Activated CD4-positive, alpha-beta memory T cell treated with anti-CD3 and anti-CD28 coated beads, Interleukin-2, amount 10 ng/mL, durations not matched to agents 7 days and 5 days (primary cell): Measurements from ENCODE around the gene IKZF3. TPM values are rescaled to one million over a fixed set of nuclear protein-coding genes. Genes with fewer than 3 reads are reported as not detected.
"Not testable (repeated sequence)": the region's sequence is repeated elsewhere in the genome, so short reads cannot be mapped to it uniquely, and the experiment has no call there.

Experiments used
- CTCF ChIA-PET: fragments of 350-600 bp; sonication (Branson Sonifier 250); formaldehyde crosslinking; loops from one replicate; lab custom pipeline; 2021; ENCODE audit warnings: antibody characterized with exemption, inconsistent platforms; lab: Charles Lee
- POLR2A ChIA-PET: fragments of 350-600 bp; sonication (Branson Sonifier 250); formaldehyde crosslinking; loops from one replicate; lab custom pipeline; 2021; ENCODE audit warnings: antibody characterized with exemption; lab: Charles Lee
- DNase-seq: peaks from one replicate; pipeline ENCODE4 v3.0.0-alpha.2; 2020
- H3K27ac Mint-ChIP-seq: one replicate; pipeline ENCODE4 v1.8.0; 2021; ENCODE audit warnings: mild to moderate bottlenecking, mixed read lengths
- H3K27me3 Mint-ChIP-seq: one replicate; pipeline ENCODE4 v1.8.0; 2021; ENCODE audit warnings: mixed read lengths
- H3K36me3 Mint-ChIP-seq: one replicate; pipeline ENCODE4 v1.8.0; 2021; ENCODE audit warnings: low read depth, mixed read lengths
- H3K4me1 Mint-ChIP-seq: one replicate; pipeline ENCODE4 v1.8.0; 2021; ENCODE audit warnings: mixed read lengths
- H3K4me3 Mint-ChIP-seq: one replicate; pipeline ENCODE4 v1.8.0; 2021; ENCODE audit warnings: mild to moderate bottlenecking, mixed read lengths
- H3K9me3 Mint-ChIP-seq: one replicate; pipeline ENCODE4 v1.8.0; 2021; ENCODE audit warnings: mixed read lengths
- total RNA-seq, 2 experiments: library from RNA; stranded (reverse); gene quantifications; one replicate each; pipeline ENCODE4 v1.2.3, GENCODE V29; 2021

Gene IKZF3
- total RNA-seq, 2 experiments from 2014 or later: 37.9 to 38.2 TPM

GRCh38 chr17:39772987-39773934, 90.9 kb downstream of the IKZF3 start:
- Mint-ChIP-seq H3K4me3 (no peak overlapping the region), H3K4me1 (peaks cover 91% of the 10 kb centered on the region), H3K27me3 (no peaks in the 10 kb centered on the region), H3K9me3 (no peaks in the 10 kb centered on the region), H3K27ac (peak overlapping the region; percentile 70), H3K36me3 (peaks cover 43% of the 10 kb centered on the region)
- ChIA-PET CTCF (no interaction called here), POLR2A (interaction anchor here (0.8 to 1.3 kb wide), 3 partner anchors 11 to 40 kb away, joined by 3 to 4 read pairs (median 3); no protein-coding TSS in a partner anchor)
- no peak for DNase-seq

GRCh38 chr17:39772415-39772814, 91.7 kb downstream of the IKZF3 start:
- ChIA-PET CTCF (no interaction called here), POLR2A (interaction anchor here (0.8 to 1.3 kb wide), 4 partner anchors 12 to 41 kb away, joined by 3 to 4 read pairs (median 3); no protein-coding TSS in a partner anchor)
- no peaks in the 10 kb centered on the region for H3K9me3 Mint-ChIP-seq
- peak overlapping the region; percentile 15 for H3K4me3 Mint-ChIP-seq
- peaks cover 91% of the 10 kb centered on the region for H3K4me1 Mint-ChIP-seq
- DNase-seq: no peak
- H3K27ac Mint-ChIP-seq: peak overlapping the region; percentile 70
- peaks cover 49% of the 10 kb centered on the region for H3K36me3 Mint-ChIP-seq
- no peaks in the 10 kb centered on the region for H3K27me3 Mint-ChIP-seq

DNA sequence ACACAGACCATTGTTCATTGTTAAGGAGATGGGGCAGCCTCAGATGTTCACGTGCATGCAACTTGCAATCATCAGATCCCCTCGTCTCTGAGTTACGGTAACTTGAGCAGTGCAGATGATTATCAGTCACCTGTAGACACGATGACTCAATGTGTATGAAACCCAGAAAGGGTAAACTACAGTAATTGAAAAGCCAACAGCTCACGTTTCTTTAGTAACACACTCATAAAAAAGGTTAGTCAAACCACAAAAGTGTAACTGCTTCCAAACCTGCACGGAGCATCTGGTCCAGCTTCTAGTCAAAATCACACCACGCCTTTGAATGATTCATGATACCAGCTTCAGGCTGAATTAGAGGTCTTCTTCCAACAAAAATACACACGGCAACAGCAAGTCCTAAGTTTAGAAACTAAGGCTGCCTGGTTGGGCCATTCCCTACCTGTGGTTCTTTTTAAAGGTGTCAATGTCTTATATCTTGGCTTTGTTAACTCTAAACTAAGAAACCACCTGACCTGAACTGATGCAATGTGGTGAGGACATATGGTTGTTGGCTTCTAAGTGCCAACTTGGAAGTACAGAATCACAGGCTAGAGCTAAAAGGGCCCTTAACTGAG, 94.0 kb downstream of the IKZF3 start:
- H3K36me3 Mint-ChIP-seq: peaks cover 64% of the 10 kb centered on the region
- POLR2A ChIA-PET: interaction anchor here (0.9 to 2.2 kb wide), 18 partner anchors 10 to 210 kb away, joined by 3 to 45 read pairs (median 9); partner anchors contain the start of genes IKZF3, MIEN1 and PSMD3
- H3K9me3 Mint-ChIP-seq: peaks cover 8% of the 10 kb centered on the region
- peak; percentile 70 for DNase-seq
- peak overlapping the region; percentile 87 for H3K27ac Mint-ChIP-seq
- CTCF ChIA-PET: interaction anchor here (0.8 to 1.8 kb wide), 8 partner anchors 12 to 207 kb away, joined by 3 to 10 read pairs (median 4); partner anchors contain the start of gene MIEN1
- peaks cover 90% of the 10 kb centered on the region for H3K4me1 Mint-ChIP-seq
- peak overlapping the region; percentile 9 for H3K4me3 Mint-ChIP-seq
- no peaks in the 10 kb centered on the region for H3K27me3 Mint-ChIP-seq

DNA sequence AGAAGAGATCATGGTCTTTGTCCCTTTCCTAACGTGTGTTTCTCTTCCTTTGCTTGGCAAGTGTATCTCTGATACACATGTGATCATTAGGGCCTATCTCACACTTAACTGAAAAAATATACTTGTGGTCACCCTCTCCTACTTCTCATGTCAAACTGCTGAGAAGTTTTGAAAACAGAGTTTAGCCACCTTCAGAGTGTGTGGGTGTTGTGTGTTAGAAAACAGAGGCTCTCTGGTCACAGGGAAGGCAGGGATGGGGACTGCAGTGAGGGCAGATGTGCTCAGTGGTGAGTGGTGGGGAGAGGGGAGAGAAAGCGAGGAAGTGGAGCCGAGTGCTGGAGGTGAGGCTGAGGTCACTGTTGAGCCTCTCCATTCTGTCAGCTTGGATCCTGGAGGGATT, 97.0 kb downstream of the IKZF3 start:
- H3K27ac Mint-ChIP-seq: peak overlapping the region; percentile 7
- H3K27me3 Mint-ChIP-seq: no peaks in the 10 kb centered on the region
- peaks cover 8% of the 10 kb centered on the region for H3K9me3 Mint-ChIP-seq
- H3K4me3 Mint-ChIP-seq: no peak overlapping the region
- H3K36me3 Mint-ChIP-seq: peaks cover 73% of the 10 kb centered on the region
- POLR2A ChIA-PET: interaction anchor here (0.7 to 1.1 kb wide), 3 partner anchors 11 to 52 kb away, joined by 3 to 4 read pairs (median 3); no protein-coding TSS in a partner anchor
- no peak for DNase-seq
- CTCF ChIA-PET: interaction anchor here (1.0 kb wide), 1 partner anchor 145 kb away, joined by 3 read pairs; no protein-coding TSS in a partner anchor
- H3K4me1 Mint-ChIP-seq: peaks cover 70% of the 10 kb centered on the region

GRCh38 chr17:39765766-39766165, 98.3 kb downstream of the IKZF3 start:
- ChIA-PET POLR2A (interaction anchor here (1.2 kb wide), 1 partner anchor 29 kb away, joined by 6 read pairs; no protein-coding TSS in a partner anchor), CTCF (interaction anchor here (0.6 to 1.1 kb wide), 2 partner anchors 37 to 144 kb away, joined by 3 to 4 read pairs; no protein-coding TSS in a partner anchor)
- DNase-seq: no peak
- peaks cover 8% of the 10 kb centered on the region for H3K9me3 Mint-ChIP-seq
- H3K27me3 Mint-ChIP-seq: no peaks in the 10 kb centered on the region
- H3K4me3 Mint-ChIP-seq: no peak overlapping the region
- peaks cover 74% of the 10 kb centered on the region for H3K36me3 Mint-ChIP-seq
- peaks cover 63% of the 10 kb centered on the region for H3K4me1 Mint-ChIP-seq
- no peak overlapping the region for H3K27ac Mint-ChIP-seq

- H3K27ac Mint-ChIP-seq: no peak overlapping the region
- peaks cover 76% of the 10 kb centered on the region for H3K36me3 Mint-ChIP-seq
- peaks cover 8% of the 10 kb centered on the region for H3K9me3 Mint-ChIP-seq
- H3K27me3 Mint-ChIP-seq: no peaks in the 10 kb centered on the region
- CTCF ChIA-PET: interaction anchor here (1.1 kb wide), 1 partner anchor 143 kb away, joined by 4 read pairs; no protein-coding TSS in a partner anchor
- H3K4me3 Mint-ChIP-seq: no peak overlapping the region
- no peak for DNase-seq
- H3K4me1 Mint-ChIP-seq: peaks cover 57% of the 10 kb centered on the region
- POLR2A ChIA-PET: interaction anchor here (1.2 to 2.8 kb wide), 3 partner anchors 10 to 35 kb away, joined by 4 to 7 read pairs (median 6); partner anchors contain the start of gene MIEN1
Measured at GRCh38 chr17:39765175-39765574, 98.9 kb downstream of the IKZF3 start.

GRCh38 chr17:39764171-39764570, 99.9 kb downstream of the IKZF3 start:
- POLR2A ChIA-PET: interaction anchor here (0.7 to 2.8 kb wide), 3 partner anchors 9 to 34 kb away, joined by 3 to 7 read pairs (median 4); partner anchors contain the start of gene MIEN1

GRCh38 chr17:39763051-39763820, 100.9 kb downstream of the IKZF3 start:
- Mint-ChIP-seq H3K27me3 (no peaks in the 10 kb centered on the region), H3K9me3 (peaks cover 8% of the 10 kb centered on the region), H3K36me3 (peaks cover 67% of the 10 kb centered on the region), H3K4me1 (peaks cover 56% of the 10 kb centered on the region), H3K27ac (no peak overlapping the region), H3K4me3 (no peak overlapping the region)
- ChIA-PET CTCF (interaction anchor here (1.2 kb wide), 1 partner anchor 56 kb away, joined by 3 read pairs; no protein-coding TSS in a partner anchor), POLR2A (interaction anchor here (2.8 kb wide), 1 partner anchor 8 kb away, joined by 7 read pairs; no protein-coding TSS in a partner anchor)
- DNase-seq: no peak

More at GRCh38 chr17:39764171-39764570, 99.9 kb downstream of the IKZF3 start:
- CTCF ChIA-PET: interaction anchor here (1.2 kb wide), 1 partner anchor 55 kb away, joined by 3 read pairs; no protein-coding TSS in a partner anchor
- not testable (repeated sequence) for H3K4me3 Mint-ChIP-seq, H3K9me3 Mint-ChIP-seq, H3K27me3 Mint-ChIP-seq, DNase-seq, H3K27ac Mint-ChIP-seq
- Mint-ChIP-seq H3K36me3 (peaks cover 75% of the 10 kb centered on the region), H3K4me1 (peaks cover 54% of the 10 kb centered on the region)

DNA sequence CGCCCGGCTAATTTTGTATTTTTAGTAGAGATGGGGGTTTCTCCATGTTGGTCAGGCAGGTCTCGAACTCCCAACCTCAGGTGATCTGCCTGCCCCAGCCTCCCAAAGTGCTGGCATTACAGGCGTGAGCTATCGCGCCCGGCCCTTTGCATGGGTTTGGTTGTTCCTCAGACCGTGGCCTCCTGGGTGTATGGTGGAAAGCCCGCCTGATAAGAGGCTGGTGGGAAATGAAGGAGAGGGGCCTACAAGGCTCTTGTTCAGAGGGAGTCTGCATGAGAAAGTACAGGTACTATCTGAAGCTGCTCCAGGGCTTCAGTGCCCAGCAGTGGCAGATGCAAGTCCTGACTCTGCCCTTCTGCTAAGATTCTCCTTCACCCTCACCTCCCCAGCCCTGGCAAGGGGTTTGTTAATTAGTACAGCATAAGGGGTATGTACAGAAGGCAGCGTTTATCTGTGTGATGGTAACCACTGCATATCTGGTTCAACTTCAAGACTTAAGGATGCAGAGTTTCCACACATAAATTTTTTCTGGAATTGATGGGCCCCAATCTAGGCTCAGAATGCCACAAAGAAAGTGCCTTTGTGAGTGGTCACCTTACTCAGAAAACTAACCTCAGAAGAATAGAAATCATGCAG, 102.1 kb downstream of the IKZF3 start:
- CTCF ChIA-PET: no interaction called here
- Mint-ChIP-seq H3K4me1 (peaks cover 57% of the 10 kb centered on the region), H3K27me3 (no peaks in the 10 kb centered on the region), H3K27ac (no peak overlapping the region), H3K4me3 (no peak overlapping the region), H3K9me3 (peaks cover 8% of the 10 kb centered on the region), H3K36me3 (peaks cover 56% of the 10 kb centered on the region)
- DNase-seq: peak; percentile 12
- POLR2A ChIA-PET: interaction anchor here (1.0 to 4.6 kb wide), 2 partner anchors 8 to 106 kb away, joined by 4 to 45 read pairs; partner anchors contain the start of gene ZPBP2

DNA sequence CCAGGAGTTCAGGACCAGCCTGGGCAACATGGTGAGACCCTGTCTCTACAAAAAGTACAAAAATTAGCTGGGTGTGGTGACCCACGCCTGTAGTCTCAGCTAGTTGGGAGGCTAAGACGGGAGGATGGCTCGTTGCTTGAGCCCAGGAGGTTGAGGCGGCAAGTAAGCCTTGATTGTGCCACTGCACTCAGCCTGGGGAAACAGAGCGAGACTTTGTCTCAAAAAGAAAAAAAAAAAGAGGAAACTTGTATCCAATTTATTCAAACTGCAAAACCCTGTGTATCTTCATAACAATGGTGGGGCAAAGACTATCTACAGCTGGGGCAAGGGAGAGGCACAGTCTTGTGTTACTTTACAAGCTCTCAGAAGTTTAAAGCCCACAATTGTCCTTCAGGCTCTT, 104.9 kb downstream of the IKZF3 start:
- Mint-ChIP-seq H3K4me1 (peaks cover 64% of the 10 kb centered on the region), H3K36me3 (peaks cover 30% of the 10 kb centered on the region), H3K27ac (no peak overlapping the region), H3K9me3 (no peaks in the 10 kb centered on the region), H3K4me3 (no peak overlapping the region), H3K27me3 (no peaks in the 10 kb centered on the region)
- no peak for DNase-seq
- POLR2A ChIA-PET: interaction anchor here (0.5 to 6.2 kb wide), 11 partner anchors 11 to 137 kb away, joined by 3 to 57 read pairs (median 4); partner anchors contain the start of gene MIEN1
- CTCF ChIA-PET: interaction anchor here (1.0 to 1.8 kb wide), 4 partner anchors 17 to 106 kb away, joined by 3 to 5 read pairs (median 4); partner anchors contain the start of gene IKZF3
